ENCODE data around the gene MYO1D.

GRCh38 chr17:32445971-32446370, 431.0 kb downstream of the MYO1D start:
- TF ChIP-seq POLR2A (IDR thresholded peaks at IDR 0.05) (no peak), CTCF (IDR thresholded peaks at IDR 0.05) (no peak)
